B cell (primary cell): ENCODE measurements around the gene RIPOR3.

Experiments used
- EZH2 ChIP-seq: IDR thresholded peaks from 2 replicates; pipeline ENCODE4 v1.6.1; 2012; ENCODE audit warnings: borderline replicate concordance, low read depth, mild to moderate bottlenecking, moderate library complexity, low read length; ENCODE audit not compliant: insufficient read depth, poor library complexity, severe bottlenecking
- TF ChIP-seq, protein P1 (sequence below): fragments of 200-600 bp; IDR thresholded peaks from one replicate; pipeline ENCODE4 v1.8.0; 2022; ENCODE audit warnings: antibody characterized with exemption, mild to moderate bottlenecking

GRCh38 chr20:50575865-50576720 is 115.2 kb downstream of the RIPOR3 start:
- TF ChIP-seq, protein P1, sequence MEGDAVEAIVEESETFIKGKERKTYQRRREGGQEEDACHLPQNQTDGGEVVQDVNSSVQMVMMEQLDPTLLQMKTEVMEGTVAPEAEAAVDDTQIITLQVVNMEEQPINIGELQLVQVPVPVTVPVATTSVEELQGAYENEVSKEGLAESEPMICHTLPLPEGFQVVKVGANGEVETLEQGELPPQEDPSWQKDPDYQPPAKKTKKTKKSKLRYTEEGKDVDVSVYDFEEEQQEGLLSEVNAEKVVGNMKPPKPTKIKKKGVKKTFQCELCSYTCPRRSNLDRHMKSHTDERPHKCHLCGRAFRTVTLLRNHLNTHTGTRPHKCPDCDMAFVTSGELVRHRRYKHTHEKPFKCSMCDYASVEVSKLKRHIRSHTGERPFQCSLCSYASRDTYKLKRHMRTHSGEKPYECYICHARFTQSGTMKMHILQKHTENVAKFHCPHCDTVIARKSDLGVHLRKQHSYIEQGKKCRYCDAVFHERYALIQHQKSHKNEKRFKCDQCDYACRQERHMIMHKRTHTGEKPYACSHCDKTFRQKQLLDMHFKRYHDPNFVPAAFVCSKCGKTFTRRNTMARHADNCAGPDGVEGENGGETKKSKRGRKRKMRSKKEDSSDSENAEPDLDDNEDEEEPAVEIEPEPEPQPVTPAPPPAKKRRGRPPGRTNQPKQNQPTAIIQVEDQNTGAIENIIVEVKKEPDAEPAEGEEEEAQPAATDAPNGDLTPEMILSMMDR: peak; percentile 70
- no peak for TF ChIP-seq EZH2
